NCI-H1694 (cell line): ENCODE results near the gene PAQR6.

Experiments used
- DNase-seq: peaks from one replicate; lab custom pipeline; 2025; lab: John Stamatoyannopoulos, UW

The PAQR6 gene

GRCh38 chr1:156247460-156248322 lies at the start of gene PAQR6:
Gene PAQR6, minus strand, starts transcription at chr1:156248056. Its CDS starts 1,325 bp downstream, at chr1:156246731.
- DNase-seq, result no peak

GRCh38 chr1:156295391-156295947 lies 47.6 kb upstream of the PAQR6 start, which contains the start of gene GLMP:
Gene GLMP, minus strand, starts transcription at chr1:156295679. Its CDS starts 34 bp downstream, at chr1:156295645.
- DNase-seq, result peak; percentile 55

GRCh38 chr1:156293895-156294294 lies 46.0 kb upstream of the PAQR6 start:
- no peak for DNase-seq

GRCh38 chr1:156293098-156293434 lies 45.2 kb upstream of the PAQR6 start:
- no peak for DNase-seq

GRCh38 chr1:156291226-156292061 lies 43.6 kb upstream of the PAQR6 start:
- DNase-seq, result no peak

- DNase-seq, result no peak
Observed at GRCh38 chr1:156289857-156290256, 42.0 kb upstream of the PAQR6 start.

- DNase-seq, result no peak
Observed at GRCh38 chr1:156286061-156286460, 38.2 kb upstream of the PAQR6 start.

GRCh38 chr1:156285437-156285836 lies 37.6 kb upstream of the PAQR6 start:
- no peak for DNase-seq

GRCh38 chr1:156284757-156285156 lies 36.9 kb upstream of the PAQR6 start:
- DNase-seq, result no peak

GRCh38 chr1:156284112-156284511 lies 36.3 kb upstream of the PAQR6 start, which contains the start of gene TMEM79:
Gene TMEM79, plus strand, starts transcription at chr1:156284325. Its CDS starts 902 bp downstream, at chr1:156285227.
- no peak for DNase-seq

- no peak for DNase-seq
Observed at GRCh38 chr1:156283521-156283920, 35.7 kb upstream of the PAQR6 start.

GRCh38 chr1:156282479-156283222 lies 34.8 kb upstream of the PAQR6 start, which contains the start of gene SMG5:
Gene SMG5, minus strand, starts transcription at chr1:156282825. Its CDS starts 145 bp downstream, at chr1:156282680.
- DNase-seq, result peak; percentile 98

GRCh38 chr1:156281693-156282478 lies 34.0 kb upstream of the PAQR6 start:
- DNase-seq, result no peak

GRCh38 chr1:156281281-156281680 lies 33.4 kb upstream of the PAQR6 start:
- peak; percentile 14 for DNase-seq

GRCh38 chr1:156279837-156280236 lies 32.0 kb upstream of the PAQR6 start:
- no peak for DNase-seq

- no peak for DNase-seq
Observed at GRCh38 chr1:156276966-156277381, 29.1 kb upstream of the PAQR6 start.

- DNase-seq, result no peak
Observed at GRCh38 chr1:156276532-156276931, 28.7 kb upstream of the PAQR6 start.

- DNase-seq, result no peak
Observed at GRCh38 chr1:156270314-156270713, 22.5 kb upstream of the PAQR6 start.

GRCh38 chr1:156268336-156268735 lies 20.5 kb upstream of the PAQR6 start:
- DNase-seq, result no peak

GRCh38 chr1:156266051-156266450 lies 18.2 kb upstream of the PAQR6 start:
- DNase-seq, result no peak

GRCh38 chr1:156263288-156263655 lies 15.4 kb upstream of the PAQR6 start:
- no peak for DNase-seq
